Measurements from ENCODE around the gene GALM. TPM values are rescaled to one million over a fixed set of nuclear protein-coding genes. Genes with fewer than 3 reads are reported as not detected.
"Not testable (repeated sequence)": the region's sequence is repeated elsewhere in the genome, so short reads cannot be mapped to it uniquely, and the experiment has no call there.

Gene GALM
- total RNA-seq, 1 experiment from 2014 or later = 20.5 TPM

GRCh38 chr2:38635139-38635538 is 30.8 kb upstream of the GALM start:
- in situ Hi-C loops (cut with HindIII; ENCODE audit: low pct_unique_long_range_greater_than_20kb, low sequenced_read_pairs) = no loop called here
- ChIA-PET CTCF (interaction anchor here (0.5 kb wide), 1 partner anchor 34 kb away, joined by 3 read pairs; no protein-coding TSS in a partner anchor), POLR2A (interaction anchor here (0.6 kb wide), 1 partner anchor 70 kb away, joined by 6 read pairs; no protein-coding TSS in a partner anchor)
- no TSS peak for BruUV-seq (replicated peaks)
- no peaks in the 10 kb centered on the region for H3K36me3 ChIP-seq (ENCODE audit: control insufficient read depth, insufficient read depth, low read length)
- H3K27me3 ChIP-seq (ENCODE audit: control insufficient read depth, insufficient read depth, low read length) = no peaks in the 10 kb centered on the region
- intact Hi-C loops (cut with micrococcal nuclease; ENCODE audit: unreplicated experiment) = no loop called here
- ATAC-seq (no peak), DNase-seq (ENCODE audit: low read depth, low spot score) (no peak)
- H3K4me1 ChIP-seq (ENCODE audit: control insufficient read depth, insufficient read depth, low read length) = peaks cover 5% of the 10 kb centered on the region; the same call in 1 of the 2 replicates
- H3K4me3 ChIP-seq (ENCODE audit: low read depth in 2 of 2, low read length in 2 of 2) = no peak overlapping the region
- no peaks in the 10 kb centered on the region for H3K9me3 ChIP-seq (ENCODE audit: control insufficient read depth, insufficient read depth, low read depth, low read length)
- TF ChIP-seq POLR2AphosphoS5 (IDR thresholded peaks at IDR 0.05; ENCODE audit: low read depth, low read length) (no peak), CTCF (IDR thresholded peaks at IDR 0.05) (no peak), TCF7L2 (IDR thresholded peaks at IDR 0.05; ENCODE audit: low read depth, low read length) (no peak), SIN3A (IDR thresholded peaks at IDR 0.05; ENCODE audit: borderline replicate concordance, insufficient read depth, low read depth, low read length) (no peak), REST (IDR thresholded peaks at IDR 0.05; ENCODE audit: insufficient read depth in 1 of 2, low read depth in 2 of 2, low read length in 1 of 2) (no peak)
- H3K27ac ChIP-seq (ENCODE audit: low read length) = peak overlapping the region; percentile 17; the same call in 1 of the 2 replicates

GRCh38 chr2:38636069-38636468 is 29.8 kb upstream of the GALM start:
- CTCF ChIA-PET = no interaction called here
- BruUV-seq (replicated peaks) = no TSS peak
- TF ChIP-seq CTCF (IDR thresholded peaks at IDR 0.05) (no peak), TCF7L2 (IDR thresholded peaks at IDR 0.05; ENCODE audit: low read depth, low read length) (no peak), REST (IDR thresholded peaks at IDR 0.05; ENCODE audit: insufficient read depth in 1 of 2, low read depth in 2 of 2, low read length in 1 of 2) (no peak), SIN3A (IDR thresholded peaks at IDR 0.05; ENCODE audit: borderline replicate concordance, insufficient read depth, low read depth, low read length) (no peak), POLR2AphosphoS5 (IDR thresholded peaks at IDR 0.05; ENCODE audit: low read depth, low read length) (no peak)

GRCh38 chr2:38642373-38643017 is 23.4 kb upstream of the GALM start:
- H3K27ac ChIP-seq (ENCODE audit: low read length); POLR2A ChIA-PET; BruUV-seq (replicated peaks); DNase-seq (ENCODE audit: low read depth, low spot score); ATAC-seq; H3K36me3 ChIP-seq (ENCODE audit: control insufficient read depth, insufficient read depth, low read length); CTCF ChIA-PET; H3K27me3 ChIP-seq (ENCODE audit: control insufficient read depth, insufficient read depth, low read length); H3K4me1 ChIP-seq (ENCODE audit: control insufficient read depth, insufficient read depth, low read length); in situ Hi-C loops (cut with HindIII; ENCODE audit: low pct_unique_long_range_greater_than_20kb, low sequenced_read_pairs); H3K9me3 ChIP-seq (ENCODE audit: control insufficient read depth, insufficient read depth, low read depth, low read length); intact Hi-C loops (cut with micrococcal nuclease; ENCODE audit: unreplicated experiment); H3K4me3 ChIP-seq (ENCODE audit: low read depth in 2 of 2, low read length in 2 of 2): not testable (repeated sequence)

More at GRCh38 chr2:38636069-38636468, 29.8 kb upstream of the GALM start:
- Histone ChIP-seq H3K9me3 (ENCODE audit: control insufficient read depth, insufficient read depth, low read depth, low read length) (no peaks in the 10 kb centered on the region), H3K36me3 (ENCODE audit: control insufficient read depth, insufficient read depth, low read length) (no peaks in the 10 kb centered on the region), H3K27me3 (ENCODE audit: control insufficient read depth, insufficient read depth, low read length) (no peaks in the 10 kb centered on the region), H3K4me1 (ENCODE audit: control insufficient read depth, insufficient read depth, low read length) (peaks cover 5% of the 10 kb centered on the region; the same call in 1 of the 2 replicates), H3K27ac (ENCODE audit: low read length) (no peak overlapping the region), H3K4me3 (ENCODE audit: low read depth in 2 of 2, low read length in 2 of 2) (no peak overlapping the region)
- DNase-seq (ENCODE audit: low read depth, low spot score) = no peak
- POLR2A ChIA-PET = no interaction called here
- in situ Hi-C loops (cut with HindIII; ENCODE audit: low pct_unique_long_range_greater_than_20kb, low sequenced_read_pairs) = no loop called here
- ATAC-seq = no peak
- intact Hi-C loops (cut with micrococcal nuclease; ENCODE audit: unreplicated experiment) = no loop called here
